Measurements from ENCODE around the gene IL37. TPM values are rescaled to one million over a fixed set of nuclear protein-coding genes. Genes with fewer than 3 reads are reported as not detected.

Gene IL37
- polyA plus RNA-seq, 1 donor from 2014 or later = not detected

DNA sequence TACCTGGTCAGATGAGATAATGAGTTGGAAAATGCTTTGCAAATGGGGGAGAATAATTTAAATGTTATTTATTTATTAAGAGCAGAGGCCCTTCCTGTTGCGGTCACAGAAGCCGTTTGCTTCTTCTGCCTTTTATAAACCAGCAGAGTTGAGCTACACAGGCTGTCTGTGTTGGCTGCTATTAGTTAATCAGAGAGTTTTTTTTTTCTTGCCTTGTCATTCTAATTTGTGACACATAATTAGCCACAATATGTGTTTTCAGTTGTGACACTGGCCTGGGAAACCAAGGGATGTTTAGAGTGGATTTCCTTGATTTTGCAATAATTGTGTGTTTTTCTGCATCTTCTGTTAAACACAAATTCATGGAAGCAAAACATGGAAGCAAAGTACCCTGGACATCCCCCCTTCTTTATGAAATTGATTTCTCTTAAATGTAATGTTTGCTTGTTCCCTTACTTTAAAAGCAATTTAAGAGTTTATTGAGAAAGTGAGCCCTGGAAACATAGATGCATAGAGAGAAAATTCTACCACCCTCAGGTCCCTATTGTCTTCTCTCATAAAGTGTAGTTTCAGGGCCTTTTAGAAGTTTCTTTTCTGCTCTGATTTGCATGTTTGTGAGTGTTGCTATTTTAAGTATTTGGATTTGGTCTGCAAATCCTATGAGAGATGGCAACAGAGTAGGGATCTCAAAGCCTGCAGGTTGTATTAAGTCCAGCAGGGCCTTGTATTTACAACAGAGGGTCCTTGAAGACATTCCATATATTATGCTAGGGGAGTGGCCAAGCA, 22.8 kb upstream of the IL37 start:
- H3K27ac ChIP-seq (ENCODE audit: low read length) = no peak overlapping the region
- no peaks in the 10 kb centered on the region for H3F3A ChIP-seq (ENCODE audit: insufficient read depth, low read length, poor library complexity, severe bottlenecking)
- TF ChIP-seq, protein P1, sequence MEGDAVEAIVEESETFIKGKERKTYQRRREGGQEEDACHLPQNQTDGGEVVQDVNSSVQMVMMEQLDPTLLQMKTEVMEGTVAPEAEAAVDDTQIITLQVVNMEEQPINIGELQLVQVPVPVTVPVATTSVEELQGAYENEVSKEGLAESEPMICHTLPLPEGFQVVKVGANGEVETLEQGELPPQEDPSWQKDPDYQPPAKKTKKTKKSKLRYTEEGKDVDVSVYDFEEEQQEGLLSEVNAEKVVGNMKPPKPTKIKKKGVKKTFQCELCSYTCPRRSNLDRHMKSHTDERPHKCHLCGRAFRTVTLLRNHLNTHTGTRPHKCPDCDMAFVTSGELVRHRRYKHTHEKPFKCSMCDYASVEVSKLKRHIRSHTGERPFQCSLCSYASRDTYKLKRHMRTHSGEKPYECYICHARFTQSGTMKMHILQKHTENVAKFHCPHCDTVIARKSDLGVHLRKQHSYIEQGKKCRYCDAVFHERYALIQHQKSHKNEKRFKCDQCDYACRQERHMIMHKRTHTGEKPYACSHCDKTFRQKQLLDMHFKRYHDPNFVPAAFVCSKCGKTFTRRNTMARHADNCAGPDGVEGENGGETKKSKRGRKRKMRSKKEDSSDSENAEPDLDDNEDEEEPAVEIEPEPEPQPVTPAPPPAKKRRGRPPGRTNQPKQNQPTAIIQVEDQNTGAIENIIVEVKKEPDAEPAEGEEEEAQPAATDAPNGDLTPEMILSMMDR (IDR thresholded peaks at IDR 0.05; ENCODE audit: poor library complexity, severe bottlenecking) = no peak
- TF ChIP-seq, protein P2, sequence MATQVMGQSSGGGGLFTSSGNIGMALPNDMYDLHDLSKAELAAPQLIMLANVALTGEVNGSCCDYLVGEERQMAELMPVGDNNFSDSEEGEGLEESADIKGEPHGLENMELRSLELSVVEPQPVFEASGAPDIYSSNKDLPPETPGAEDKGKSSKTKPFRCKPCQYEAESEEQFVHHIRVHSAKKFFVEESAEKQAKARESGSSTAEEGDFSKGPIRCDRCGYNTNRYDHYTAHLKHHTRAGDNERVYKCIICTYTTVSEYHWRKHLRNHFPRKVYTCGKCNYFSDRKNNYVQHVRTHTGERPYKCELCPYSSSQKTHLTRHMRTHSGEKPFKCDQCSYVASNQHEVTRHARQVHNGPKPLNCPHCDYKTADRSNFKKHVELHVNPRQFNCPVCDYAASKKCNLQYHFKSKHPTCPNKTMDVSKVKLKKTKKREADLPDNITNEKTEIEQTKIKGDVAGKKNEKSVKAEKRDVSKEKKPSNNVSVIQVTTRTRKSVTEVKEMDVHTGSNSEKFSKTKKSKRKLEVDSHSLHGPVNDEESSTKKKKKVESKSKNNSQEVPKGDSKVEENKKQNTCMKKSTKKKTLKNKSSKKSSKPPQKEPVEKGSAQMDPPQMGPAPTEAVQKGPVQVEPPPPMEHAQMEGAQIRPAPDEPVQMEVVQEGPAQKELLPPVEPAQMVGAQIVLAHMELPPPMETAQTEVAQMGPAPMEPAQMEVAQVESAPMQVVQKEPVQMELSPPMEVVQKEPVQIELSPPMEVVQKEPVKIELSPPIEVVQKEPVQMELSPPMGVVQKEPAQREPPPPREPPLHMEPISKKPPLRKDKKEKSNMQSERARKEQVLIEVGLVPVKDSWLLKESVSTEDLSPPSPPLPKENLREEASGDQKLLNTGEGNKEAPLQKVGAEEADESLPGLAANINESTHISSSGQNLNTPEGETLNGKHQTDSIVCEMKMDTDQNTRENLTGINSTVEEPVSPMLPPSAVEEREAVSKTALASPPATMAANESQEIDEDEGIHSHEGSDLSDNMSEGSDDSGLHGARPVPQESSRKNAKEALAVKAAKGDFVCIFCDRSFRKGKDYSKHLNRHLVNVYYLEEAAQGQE (IDR thresholded peaks at IDR 0.05; ENCODE audit: borderline replicate concordance) = no peak
- TF ChIP-seq RAD21 (conservative IDR thresholded peaks at IDR 0.05) = no peak
- TF ChIP-seq EZH2 (IDR thresholded peaks at IDR 0.05; ENCODE audit: borderline replicate concordance, insufficient read depth, low read length, poor library complexity, severe bottlenecking) = no peak
- TF ChIP-seq MXI1 (conservative IDR thresholded peaks at IDR 0.05; ENCODE audit: poor library complexity, severe bottlenecking) = no peak

DNA sequence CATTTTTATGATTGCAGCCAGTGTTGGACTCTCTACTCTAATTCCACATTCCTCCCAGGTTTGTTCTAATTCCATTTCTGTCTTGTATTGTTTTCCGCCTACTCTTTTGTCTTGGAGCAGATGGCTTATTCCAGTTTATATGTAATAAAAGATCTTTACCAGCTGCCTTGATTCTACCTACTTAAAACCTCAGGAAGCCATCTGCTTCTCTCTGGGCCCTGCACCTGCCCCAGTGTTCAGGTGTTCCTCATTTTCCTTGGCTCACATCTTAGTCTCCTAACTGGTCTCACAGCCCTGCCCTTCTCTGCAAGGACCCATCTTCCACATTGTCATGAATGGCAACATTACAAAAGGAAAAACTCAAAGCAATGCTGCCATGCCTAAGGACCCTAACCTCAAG, 21.0 kb upstream of the IL37 start:
- no peaks in the 10 kb centered on the region for H3K79me2 ChIP-seq (replicated peaks; ENCODE audit: insufficient read depth, low read length)
- no peaks in the 10 kb centered on the region for H3K27me3 ChIP-seq (ENCODE audit: insufficient read depth, low read depth, low read length)
- H3K9ac ChIP-seq (ENCODE audit: low read length) = no peak overlapping the region
- no peaks in the 10 kb centered on the region for H3K9me3 ChIP-seq (ENCODE audit: low read length)
- H3K27ac ChIP-seq (ENCODE audit: low read length) = no peak overlapping the region
- no peak for TF ChIP-seq EP300 (conservative IDR thresholded peaks at IDR 0.05; ENCODE audit: poor library complexity, severe bottlenecking)
- no peak for TF ChIP-seq EZH2 (IDR thresholded peaks at IDR 0.05; ENCODE audit: borderline replicate concordance, insufficient read depth, low read length, poor library complexity, severe bottlenecking)
- no peak for TF ChIP-seq SMC3 (conservative IDR thresholded peaks at IDR 0.05; ENCODE audit: poor library complexity)
- TF ChIP-seq, protein P1 (IDR thresholded peaks at IDR 0.05; ENCODE audit: poor library complexity, severe bottlenecking) = no peak
- TF ChIP-seq, protein P2 (IDR thresholded peaks at IDR 0.05; ENCODE audit: borderline replicate concordance) = no peak
- H2AFZ ChIP-seq (ENCODE audit: low read depth, low read length) = no peak overlapping the region
- H3K4me2 ChIP-seq (ENCODE audit: low read length) = no peak overlapping the region
- no peaks in the 10 kb centered on the region for H4K20me1 ChIP-seq (ENCODE audit: insufficient read depth)
- no peaks in the 10 kb centered on the region for H3F3A ChIP-seq (ENCODE audit: insufficient read depth, low read length, poor library complexity, severe bottlenecking)
- no peak overlapping the region for H3K4me3 ChIP-seq (ENCODE audit: low read length)
- H3K9me2 ChIP-seq (ENCODE audit: insufficient read depth, low read length) = no peaks in the 10 kb centered on the region
- H3K36me3 ChIP-seq (ENCODE audit: insufficient read depth, low read length) = no peaks in the 10 kb centered on the region

More for the DNA sequence above, 22.8 kb upstream of the IL37 start:
- Histone ChIP-seq H3K36me3 (ENCODE audit: insufficient read depth, low read length) (no peaks in the 10 kb centered on the region), H3K4me3 (ENCODE audit: low read length) (no peak overlapping the region), H3K79me2 (replicated peaks; ENCODE audit: insufficient read depth, low read length) (no peaks in the 10 kb centered on the region), H3K9me2 (ENCODE audit: insufficient read depth, low read length) (no peaks in the 10 kb centered on the region), H3K9me3 (ENCODE audit: low read length) (no peaks in the 10 kb centered on the region), H3K4me2 (ENCODE audit: low read length) (no peak overlapping the region), H4K20me1 (ENCODE audit: insufficient read depth) (no peaks in the 10 kb centered on the region), H2AFZ (ENCODE audit: low read depth, low read length) (no peak overlapping the region), H3K9ac (ENCODE audit: low read length) (no peak overlapping the region), H3K27me3 (ENCODE audit: insufficient read depth, low read depth, low read length) (no peaks in the 10 kb centered on the region)

Data from neural cell (in vitro differentiated cells).